T1000 (cell line): ENCODE data around the gene METTL8.

ENCODE experiments used
- DNase-seq: peaks from one replicate; lab custom pipeline; 2025; ENCODE audit warnings: mixed read lengths; lab: John Stamatoyannopoulos, UW

Gene METTL8

GRCh38 chr2:171310889-171311288, 122.9 kb downstream of the METTL8 start:
- DNase-seq = no peak

- no peak for DNase-seq
Observed at GRCh38 chr2:171309455-171310286, 124.1 kb downstream of the METTL8 start.

GRCh38 chr2:171308280-171309054, 125.3 kb downstream of the METTL8 start:
- no peak for DNase-seq

GRCh38 chr2:171307560-171307959, 126.2 kb downstream of the METTL8 start:
- no peak for DNase-seq

- no peak for DNase-seq
Observed at GRCh38 chr2:171297956-171298355, 135.8 kb downstream of the METTL8 start.

- no peak for DNase-seq
Observed at GRCh38 chr2:171294608-171295007, 139.2 kb downstream of the METTL8 start.

GRCh38 chr2:171293661-171294060, 140.1 kb downstream of the METTL8 start:
- DNase-seq = no peak

GRCh38 chr2:171289991-171290390, 143.8 kb downstream of the METTL8 start:
- DNase-seq = no peak

GRCh38 chr2:171289316-171289715, 144.5 kb downstream of the METTL8 start:
- DNase-seq = no peak

GRCh38 chr2:171287611-171288010, 146.2 kb downstream of the METTL8 start:
- no peak for DNase-seq

- no peak for DNase-seq
Observed at GRCh38 chr2:171287036-171287571, 146.7 kb downstream of the METTL8 start.

GRCh38 chr2:171281110-171281509, 152.7 kb downstream of the METTL8 start:
- DNase-seq = no peak

GRCh38 chr2:171279983-171280790, 153.6 kb downstream of the METTL8 start:
- DNase-seq = no peak

- DNase-seq = no peak
Observed at GRCh38 chr2:171274757-171275156, 159.0 kb downstream of the METTL8 start.

GRCh38 chr2:171271971-171272436, 161.8 kb downstream of the METTL8 start:
- DNase-seq = peak; percentile 45

- no peak for DNase-seq
Observed at GRCh38 chr2:171271386-171271785, 162.4 kb downstream of the METTL8 start.

- DNase-seq = no peak
Observed at GRCh38 chr2:171267855-171268629, 165.7 kb downstream of the METTL8 start.
